ENCODE results near the gene NAA38. TPM values are rescaled to one million over a fixed set of nuclear protein-coding genes. Genes with fewer than 3 reads are reported as not detected.

Gene NAA38
- total RNA-seq, 1 experiment from 2014 or later = 103 TPM

DNA sequence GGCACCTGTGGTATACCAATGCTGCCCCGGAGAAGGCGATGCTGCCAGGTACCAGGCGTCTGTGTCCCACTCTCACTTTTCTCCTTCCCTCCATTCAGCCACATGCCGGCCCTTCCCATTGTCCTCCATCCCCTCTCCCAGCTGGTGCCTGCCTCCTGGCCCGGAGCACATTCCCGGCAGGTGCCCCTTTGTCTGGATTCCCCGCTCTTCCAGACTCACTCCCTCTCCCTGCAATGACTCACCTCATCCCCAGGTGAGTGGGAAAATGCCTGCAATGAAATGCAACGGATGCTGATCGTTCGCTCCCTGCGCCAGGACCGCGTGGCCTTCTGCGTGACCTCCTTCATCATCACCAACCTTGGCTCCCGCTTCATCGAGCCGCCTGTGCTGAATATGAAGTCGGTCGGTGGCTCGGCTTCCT is 33.8 kb downstream of the NAA38 start:
- no peaks in the 10 kb centered on the region for H4K20me1 ChIP-seq (ENCODE audit: insufficient read depth)
- ChIA-PET POLR2A (no interaction called here), CTCF (interaction anchor here (0.6 to 1.6 kb wide), 5 partner anchors 11 to 217 kb away, joined by 3 to 6 read pairs (median 3); no protein-coding TSS in a partner anchor), RAD21 (ENCODE audit: low non-redundant PET in 1 of 2, low total read pairs in 2 of 2, uncharacterized antibody in 2 of 2, unreplicated experiment in 2 of 2) (interaction anchor here in 1 of 2 experiments (0.8 kb wide), 1 partner anchor 14 kb away, joined by 3 read pairs; no protein-coding TSS in a partner anchor)
- no peak for DNase-seq (ENCODE audit: low read depth, low spot score)
- no peak overlapping the region for H3K4me2 ChIP-seq (ENCODE audit: low read length)
- no peaks in the 10 kb centered on the region for H3K27me3 ChIP-seq (ENCODE audit: insufficient read depth, low read length)
- H3K27ac ChIP-seq (ENCODE audit: low read depth, low read length) = no peak overlapping the region
- no TSS peak for BruUV-seq (replicated peaks)
- peaks cover 0 to 15% of the 10 kb centered on the region in 2 experiments; a peak in 2 of 4 replicates for H3K4me1 ChIP-seq (ENCODE audit: control insufficient read depth in 1 of 2, insufficient read depth in 2 of 2, low read length in 2 of 2)
- no peak for ATAC-seq
- intact Hi-C loops (cut with micrococcal nuclease) = loop anchor here (2.0 to 5.0 kb wide), 3 partner anchors 74 to 165 kb away; no protein-coding TSS in a partner anchor
- no peaks in the 10 kb centered on the region for H3K9me2 ChIP-seq (ENCODE audit: insufficient read depth)
- no peak overlapping the region for H3K9ac ChIP-seq (ENCODE audit: low read length)
- H2AFZ ChIP-seq (ENCODE audit: low read depth, low read length, poor library complexity, severe bottlenecking) = no peak overlapping the region
- no peaks in the 10 kb centered on the region for H3K36me3 ChIP-seq (ENCODE audit: control insufficient read depth in 1 of 2, insufficient read depth in 2 of 2, low read length in 2 of 2)
- H3K4me3 ChIP-seq (replicated peaks in 1 of 2; ENCODE audit: low read depth in 1 of 2, low read length in 2 of 2) = no peak overlapping the region
- no peaks in the 10 kb centered on the region for H3K79me2 ChIP-seq (ENCODE audit: insufficient read depth, low read length)
- no peak for TF ChIP-seq ELF1 (IDR thresholded peaks at IDR 0.05; ENCODE audit: borderline replicate concordance, low read depth)
- no peak for TF ChIP-seq CEBPB (IDR thresholded peaks at IDR 0.05; ENCODE audit: low read depth)
- no peak for TF ChIP-seq POLR2A (IDR thresholded peaks at IDR 0.05; ENCODE audit: borderline replicate concordance, extremely low read depth, insufficient read depth, insufficient read length)
- TF ChIP-seq, protein P1, sequence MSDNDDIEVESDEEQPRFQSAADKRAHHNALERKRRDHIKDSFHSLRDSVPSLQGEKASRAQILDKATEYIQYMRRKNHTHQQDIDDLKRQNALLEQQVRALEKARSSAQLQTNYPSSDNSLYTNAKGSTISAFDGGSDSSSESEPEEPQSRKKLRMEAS (IDR thresholded peaks at IDR 0.05) = no peak
- TF ChIP-seq TCF7L2 (IDR thresholded peaks at IDR 0.05; ENCODE audit: borderline replicate concordance, extremely low read depth, insufficient read depth, insufficient read length) = no peak
- TF ChIP-seq, protein P2, sequence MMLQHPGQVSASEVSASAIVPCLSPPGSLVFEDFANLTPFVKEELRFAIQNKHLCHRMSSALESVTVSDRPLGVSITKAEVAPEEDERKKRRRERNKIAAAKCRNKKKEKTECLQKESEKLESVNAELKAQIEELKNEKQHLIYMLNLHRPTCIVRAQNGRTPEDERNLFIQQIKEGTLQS (IDR thresholded peaks at IDR 0.05) = no peak
- no peak for TF ChIP-seq POLR2AphosphoS5 (IDR thresholded peaks at IDR 0.05; ENCODE audit: low read depth, low read length)
- H3K9me3 ChIP-seq (ENCODE audit: control insufficient read depth in 1 of 2, insufficient read depth in 1 of 2, low read depth in 1 of 2, low read length in 2 of 2) = no peaks in the 10 kb centered on the region

DNA sequence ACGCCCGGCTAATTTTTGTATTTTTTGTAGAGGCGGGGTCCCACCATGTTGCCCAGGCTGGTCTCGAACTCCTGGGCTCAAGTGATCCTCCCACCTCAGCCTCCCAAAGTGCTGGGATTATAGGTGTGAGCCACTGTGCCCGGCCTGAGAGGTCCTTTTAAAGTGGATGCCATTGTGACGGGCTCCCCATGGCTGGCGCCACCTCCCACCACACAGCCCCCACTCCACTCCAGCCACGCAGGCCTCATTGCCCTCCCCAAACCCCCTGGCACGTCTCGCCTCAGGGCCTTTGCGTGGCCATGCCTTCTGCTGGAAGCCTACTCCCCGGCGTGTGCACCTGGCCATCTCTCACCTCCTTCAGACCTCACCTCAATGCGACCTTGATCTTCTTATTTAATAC is 35.2 kb downstream of the NAA38 start:
- Histone ChIP-seq H3K9me3 (ENCODE audit: control insufficient read depth in 1 of 2, insufficient read depth in 1 of 2, low read depth in 1 of 2, low read length in 2 of 2) (no peaks in the 10 kb centered on the region), H4K20me1 (ENCODE audit: insufficient read depth) (no peaks in the 10 kb centered on the region), H3K79me2 (ENCODE audit: insufficient read depth, low read length) (no peaks in the 10 kb centered on the region), H3K36me3 (ENCODE audit: control insufficient read depth in 1 of 2, insufficient read depth in 2 of 2, low read length in 2 of 2) (no peaks in the 10 kb centered on the region), H3K4me2 (ENCODE audit: low read length) (no peak overlapping the region), H3K9ac (ENCODE audit: low read length) (no peak overlapping the region), H2AFZ (ENCODE audit: low read depth, low read length, poor library complexity, severe bottlenecking) (no peak overlapping the region), H3K27ac (ENCODE audit: low read depth, low read length) (no peak overlapping the region), H3K4me1 (ENCODE audit: control insufficient read depth in 1 of 2, insufficient read depth in 2 of 2, low read length in 2 of 2) (peaks cover 0 to 15% of the 10 kb centered on the region in 2 experiments; a peak in 2 of 4 replicates), H3K9me2 (ENCODE audit: insufficient read depth) (no peaks in the 10 kb centered on the region), H3K4me3 (replicated peaks in 1 of 2; ENCODE audit: low read depth in 1 of 2, low read length in 2 of 2) (no peak overlapping the region), H3K27me3 (ENCODE audit: insufficient read depth, low read length) (no peaks in the 10 kb centered on the region)
- RAD21 ChIA-PET (ENCODE audit: low non-redundant PET in 1 of 2, low total read pairs in 2 of 2, uncharacterized antibody in 2 of 2, unreplicated experiment in 2 of 2) = no interaction called here
- CTCF ChIA-PET = interaction anchor here (1.0 to 1.6 kb wide), 5 partner anchors 9 to 167 kb away, joined by 3 to 6 read pairs (median 4); no protein-coding TSS in a partner anchor
- DNase-seq (ENCODE audit: low read depth, low spot score) (no peak), ATAC-seq (no peak)
- intact Hi-C loops (cut with micrococcal nuclease) = loop anchor here (1.0 to 5.0 kb wide), 4 partner anchors 29 to 167 kb away; no protein-coding TSS in a partner anchor
- POLR2A ChIA-PET = interaction anchor here (1.0 kb wide), 1 partner anchor 22 kb away, joined by 3 read pairs; no protein-coding TSS in a partner anchor
- BruUV-seq (replicated peaks) = no TSS peak
- TF ChIP-seq RAD21 (IDR thresholded peaks at IDR 0.05; ENCODE audit: low read depth) = no peak
- TF ChIP-seq, protein P3, sequence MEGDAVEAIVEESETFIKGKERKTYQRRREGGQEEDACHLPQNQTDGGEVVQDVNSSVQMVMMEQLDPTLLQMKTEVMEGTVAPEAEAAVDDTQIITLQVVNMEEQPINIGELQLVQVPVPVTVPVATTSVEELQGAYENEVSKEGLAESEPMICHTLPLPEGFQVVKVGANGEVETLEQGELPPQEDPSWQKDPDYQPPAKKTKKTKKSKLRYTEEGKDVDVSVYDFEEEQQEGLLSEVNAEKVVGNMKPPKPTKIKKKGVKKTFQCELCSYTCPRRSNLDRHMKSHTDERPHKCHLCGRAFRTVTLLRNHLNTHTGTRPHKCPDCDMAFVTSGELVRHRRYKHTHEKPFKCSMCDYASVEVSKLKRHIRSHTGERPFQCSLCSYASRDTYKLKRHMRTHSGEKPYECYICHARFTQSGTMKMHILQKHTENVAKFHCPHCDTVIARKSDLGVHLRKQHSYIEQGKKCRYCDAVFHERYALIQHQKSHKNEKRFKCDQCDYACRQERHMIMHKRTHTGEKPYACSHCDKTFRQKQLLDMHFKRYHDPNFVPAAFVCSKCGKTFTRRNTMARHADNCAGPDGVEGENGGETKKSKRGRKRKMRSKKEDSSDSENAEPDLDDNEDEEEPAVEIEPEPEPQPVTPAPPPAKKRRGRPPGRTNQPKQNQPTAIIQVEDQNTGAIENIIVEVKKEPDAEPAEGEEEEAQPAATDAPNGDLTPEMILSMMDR (IDR thresholded peaks at IDR 0.05 in 2 of 3, conservative IDR thresholded peaks at IDR 0.05 in 1 of 3; ENCODE audit: borderline replicate concordance in 1 of 3, insufficient read depth in 1 of 3, low read depth in 2 of 3, low read length in 2 of 3) = no peak
- TF ChIP-seq, protein P1 (IDR thresholded peaks at IDR 0.05) = no peak
- TF ChIP-seq, protein P2 (IDR thresholded peaks at IDR 0.05) = no peak
- TF ChIP-seq FOSL1 (IDR thresholded peaks at IDR 0.05; ENCODE audit: low read depth) = no peak
- TF ChIP-seq SP1 (IDR thresholded peaks at IDR 0.05; ENCODE audit: low read depth) = no peak
- no peak for TF ChIP-seq CEBPB (IDR thresholded peaks at IDR 0.05; ENCODE audit: low read depth)
- TF ChIP-seq YY1 (IDR thresholded peaks at IDR 0.05; ENCODE audit: extremely low read depth, insufficient replicate concordance, low read depth, low read length) = no peak
- TF ChIP-seq JUND (IDR thresholded peaks at IDR 0.05) = no peak
- no peak for TF ChIP-seq ZFX (IDR thresholded peaks at IDR 0.05)
- TF ChIP-seq SRF (IDR thresholded peaks at IDR 0.05; ENCODE audit: low read depth) = no peak
- no peak for TF ChIP-seq ELF1 (IDR thresholded peaks at IDR 0.05; ENCODE audit: borderline replicate concordance, low read depth)
- TF ChIP-seq POLR2A (IDR thresholded peaks at IDR 0.05; ENCODE audit: borderline replicate concordance, extremely low read depth, insufficient read depth, insufficient read length) = no peak
- no peak for TF ChIP-seq CBX3 (IDR thresholded peaks at IDR 0.05; ENCODE audit: low read depth)
- no peak for TF ChIP-seq SIN3A (IDR thresholded peaks at IDR 0.05; ENCODE audit: low read depth)
- TF ChIP-seq EZH2 (IDR thresholded peaks at IDR 0.05) = no peak
- no peak for TF ChIP-seq POLR2AphosphoS5 (IDR thresholded peaks at IDR 0.05; ENCODE audit: low read depth, low read length)

Data from HCT116 (cell line).